Eye (tissue), 1 donor: ENCODE data around the gene NEUROG1.
A peak's percentile ranks its signal among the peaks of the same experiment; 100 is the strongest.

Experiments used
- DNase-seq: peaks from one replicate; pipeline ENCODE4 v3.0.0-alpha.2; 2015

Gene NEUROG1, protein sequence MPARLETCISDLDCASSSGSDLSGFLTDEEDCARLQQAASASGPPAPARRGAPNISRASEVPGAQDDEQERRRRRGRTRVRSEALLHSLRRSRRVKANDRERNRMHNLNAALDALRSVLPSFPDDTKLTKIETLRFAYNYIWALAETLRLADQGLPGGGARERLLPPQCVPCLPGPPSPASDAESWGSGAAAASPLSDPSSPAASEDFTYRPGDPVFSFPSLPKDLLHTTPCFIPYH

DNA sequence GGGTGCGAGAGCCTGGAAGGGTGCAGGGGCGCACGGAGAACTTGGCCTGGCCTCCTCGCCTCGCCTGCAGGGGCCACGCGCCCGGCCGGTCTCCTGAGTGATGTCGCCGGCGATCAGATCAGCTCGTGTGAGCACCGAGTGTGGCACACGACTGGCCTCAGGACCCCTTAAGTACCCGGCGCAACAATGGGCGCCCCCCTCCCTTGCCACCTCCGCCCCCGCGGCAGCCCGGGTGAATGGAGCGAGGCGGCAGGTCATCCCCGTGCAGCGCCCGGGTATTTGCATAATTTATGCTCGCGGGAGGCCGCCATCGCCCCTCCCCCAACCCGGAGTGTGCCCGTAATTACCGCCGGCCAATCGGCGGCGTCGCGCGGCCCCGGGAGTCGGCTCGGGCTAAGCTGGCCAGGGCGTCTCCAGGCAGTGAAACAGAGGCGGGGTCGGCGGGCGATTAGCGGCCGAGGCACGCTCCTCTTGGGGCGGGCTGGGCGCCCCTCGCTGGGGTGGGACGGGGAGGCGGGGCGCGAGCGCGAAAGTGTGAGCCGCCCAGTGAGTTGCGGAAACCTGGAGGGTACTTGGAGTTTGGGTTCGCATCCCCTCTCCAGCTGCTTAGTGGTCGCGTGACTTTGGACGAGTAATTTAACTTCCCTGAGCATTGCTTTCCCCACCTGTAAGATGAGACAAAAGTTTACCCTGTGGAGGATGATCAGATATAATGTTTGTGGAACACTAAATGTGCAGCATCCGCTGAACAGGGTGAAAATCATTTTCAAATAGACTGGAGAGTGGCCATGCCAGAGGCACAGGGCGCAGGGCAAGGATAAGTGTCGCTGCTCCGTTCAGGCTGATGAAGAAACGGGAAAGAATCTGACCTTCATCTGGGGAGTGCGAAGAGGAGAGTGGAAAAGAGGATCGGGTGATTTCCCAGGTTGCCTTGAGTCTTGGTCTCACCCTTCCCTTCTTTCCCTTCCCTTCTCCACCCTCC is at the start of gene NEUROG1:
Gene NEUROG1 (minus strand): TSS at position 145 of the 982 bp plus-strand sequence. CDS start 274 bp downstream, outside the sequence.
- peak; percentile 84 for DNase-seq

DNA sequence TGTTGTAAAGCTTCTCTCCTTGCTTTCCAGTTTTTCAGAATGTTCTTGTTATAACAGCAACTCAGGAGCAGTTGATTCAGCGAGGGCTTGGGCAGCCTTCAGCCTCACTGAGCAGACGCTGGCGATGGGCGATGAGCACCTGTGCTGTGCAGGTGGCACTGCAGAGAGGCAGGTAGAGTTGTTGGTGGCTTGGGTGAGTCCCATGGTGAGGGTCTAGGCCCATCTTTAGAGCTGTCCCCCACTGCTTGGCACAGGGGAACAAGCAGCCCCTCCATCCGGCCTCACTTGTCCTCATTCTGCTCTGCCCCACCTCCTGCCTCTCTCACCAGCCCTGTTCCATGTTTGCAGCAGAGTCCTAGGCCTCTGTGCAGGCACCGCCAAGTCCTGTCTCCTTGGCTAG is 49.2 kb upstream of the NEUROG1 start:
- no peak for DNase-seq

DNA sequence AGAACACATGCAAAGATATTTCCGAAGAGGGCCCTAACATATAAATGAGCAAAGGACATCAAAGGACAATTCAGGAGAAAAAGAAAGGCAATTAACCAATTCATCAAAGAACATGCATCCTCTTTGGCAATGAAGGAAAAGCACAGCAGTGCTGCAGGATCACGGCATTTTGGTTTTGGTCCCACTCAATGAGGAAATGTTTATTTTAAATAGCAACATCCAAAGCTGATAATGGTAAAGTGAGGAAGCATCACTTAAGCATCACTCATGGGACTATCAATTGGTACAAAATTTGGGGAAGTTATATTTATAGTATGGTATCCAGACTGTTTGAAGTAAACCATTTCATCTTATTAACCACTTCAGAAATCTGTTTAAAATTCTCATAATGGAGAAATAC is 48.5 kb upstream of the NEUROG1 start:
- DNase-seq, result no peak

DNA sequence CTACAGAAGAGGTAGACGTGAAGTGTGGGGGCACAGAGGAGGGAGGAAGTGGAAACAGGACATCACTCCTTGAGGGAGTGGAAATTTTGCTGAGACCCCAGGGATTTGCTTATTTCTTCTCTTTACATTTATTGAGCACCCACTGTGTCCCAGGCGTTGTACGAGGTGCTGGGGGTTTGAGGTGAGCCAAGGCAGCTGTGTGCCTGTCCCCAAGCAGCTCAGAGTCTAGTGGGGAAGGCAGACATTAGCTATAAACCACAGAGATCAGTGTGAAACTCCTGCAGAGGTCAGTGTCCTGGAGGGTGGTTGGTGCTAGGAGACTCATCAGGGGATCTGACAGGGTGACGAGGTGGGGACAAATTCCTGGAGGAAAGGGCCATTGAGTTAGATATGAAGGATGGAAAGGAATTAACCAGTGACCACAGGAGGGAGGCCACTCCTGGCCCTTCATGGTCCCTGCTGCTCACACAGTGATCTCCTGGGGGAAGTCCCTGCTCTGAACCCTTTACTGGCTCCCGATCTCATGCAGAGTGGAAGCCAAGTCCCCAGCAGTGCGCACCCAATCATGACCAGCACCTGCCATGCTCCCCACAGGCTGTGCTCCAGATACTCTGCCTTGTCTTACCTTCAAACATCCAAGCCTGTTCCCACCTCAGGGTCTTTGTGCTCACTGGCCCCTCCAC is 46.5 kb upstream of the NEUROG1 start:
- no peak for DNase-seq

DNA sequence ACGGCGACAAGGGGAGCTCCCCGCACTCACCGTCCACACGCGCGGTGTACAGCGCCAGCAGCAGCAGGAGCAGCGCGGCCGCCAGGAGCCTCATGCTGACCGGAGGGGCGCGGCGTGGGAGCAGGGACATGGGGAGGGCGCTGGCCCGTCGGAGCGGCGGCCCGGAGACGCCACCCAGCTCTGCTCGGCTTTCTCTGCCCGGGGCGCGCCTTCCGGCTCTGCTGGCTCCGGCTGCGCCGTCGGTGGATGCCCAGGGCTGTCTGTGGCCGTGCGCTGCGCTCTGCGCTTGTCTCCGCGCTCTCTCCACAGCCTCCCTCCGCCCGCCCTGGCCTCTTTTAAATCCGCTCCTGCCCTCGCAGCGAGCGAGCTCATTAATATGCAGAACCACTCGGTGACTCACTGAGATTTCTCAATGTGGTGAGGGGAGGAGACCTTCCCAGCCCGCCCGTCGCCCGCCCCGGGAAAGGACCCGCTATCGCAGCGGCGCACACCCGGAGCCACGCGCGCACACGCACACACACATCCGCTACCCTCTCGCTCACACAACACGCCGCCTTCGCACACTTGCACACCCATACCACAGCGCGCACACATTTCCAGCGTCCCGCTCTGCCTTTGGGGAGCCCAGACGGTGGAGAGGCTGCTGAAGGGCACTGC is 43.0 kb upstream of the NEUROG1 start, which contains the start of gene CXCL14:
Gene CXCL14 (minus strand): TSS at position 307 of the 657 bp plus-strand sequence. CDS start 213 bp downstream, at position 94.
- DNase-seq, result peak; percentile 88

DNA sequence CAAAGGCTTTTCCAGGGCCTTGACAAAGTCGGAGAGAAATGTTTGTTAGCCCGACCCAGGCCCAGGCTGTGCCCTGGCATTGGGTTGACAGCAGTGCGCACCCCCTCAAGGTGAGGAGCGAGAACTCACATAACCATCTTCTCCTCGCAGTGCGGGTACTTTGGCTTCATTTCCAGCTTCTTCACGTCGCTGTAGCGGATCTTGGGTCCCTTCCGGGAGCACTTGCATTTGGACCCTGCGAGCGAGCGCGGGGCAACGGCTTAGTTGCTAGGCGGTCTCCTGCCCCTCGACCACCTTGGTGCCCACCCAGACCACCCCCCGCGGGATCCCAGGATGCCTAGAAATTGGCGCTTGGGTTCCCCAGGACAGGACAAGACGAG is 42.5 kb upstream of the NEUROG1 start:
- no peak for DNase-seq

DNA sequence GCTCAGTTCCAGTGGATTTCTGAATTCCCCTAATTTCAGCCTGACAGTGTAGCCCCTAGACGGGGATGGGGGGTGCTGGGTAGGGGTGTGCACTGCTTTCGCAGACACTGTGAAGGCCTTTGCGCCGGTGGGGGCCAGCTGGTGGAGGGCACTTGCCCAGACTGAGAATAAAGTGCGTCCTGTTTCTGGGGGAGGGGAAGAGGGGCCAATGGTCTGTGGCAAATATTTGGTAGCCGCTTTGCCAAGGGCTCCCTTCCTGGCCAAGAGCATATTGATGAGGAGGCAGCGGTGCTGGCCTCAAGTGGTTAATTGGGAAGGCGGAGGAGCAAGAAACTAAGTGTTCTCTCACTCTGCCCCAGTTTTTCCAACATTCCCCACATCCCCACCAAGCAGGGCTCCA is 41.7 kb upstream of the NEUROG1 start:
- no peak for DNase-seq

DNA sequence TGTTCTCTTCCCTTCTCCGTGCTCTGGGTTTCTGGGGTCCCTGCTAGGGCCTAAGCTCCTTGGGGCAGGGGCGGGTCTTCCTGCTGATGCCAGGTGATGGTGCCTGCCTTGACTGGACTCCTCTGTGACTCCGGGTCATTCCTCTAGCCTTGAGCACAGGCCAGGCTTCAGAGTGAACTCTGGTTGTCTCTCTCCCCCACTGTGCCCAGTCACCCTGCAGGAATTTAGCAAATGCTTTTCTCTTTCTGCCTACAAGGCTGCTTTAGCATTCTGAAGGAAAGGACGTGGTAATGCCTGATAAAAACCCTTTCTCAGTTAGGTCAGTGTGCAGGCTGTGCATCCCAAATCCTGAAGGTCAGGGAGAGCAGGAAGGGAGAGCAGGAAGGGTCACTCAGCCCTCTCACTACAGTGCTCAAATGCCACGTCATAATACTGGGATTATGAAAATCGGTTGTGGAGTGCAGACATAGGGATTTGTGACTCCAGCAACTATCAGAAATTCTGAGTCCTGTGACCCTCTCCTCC is 40.4 kb upstream of the NEUROG1 start:
- no peak for DNase-seq

DNA sequence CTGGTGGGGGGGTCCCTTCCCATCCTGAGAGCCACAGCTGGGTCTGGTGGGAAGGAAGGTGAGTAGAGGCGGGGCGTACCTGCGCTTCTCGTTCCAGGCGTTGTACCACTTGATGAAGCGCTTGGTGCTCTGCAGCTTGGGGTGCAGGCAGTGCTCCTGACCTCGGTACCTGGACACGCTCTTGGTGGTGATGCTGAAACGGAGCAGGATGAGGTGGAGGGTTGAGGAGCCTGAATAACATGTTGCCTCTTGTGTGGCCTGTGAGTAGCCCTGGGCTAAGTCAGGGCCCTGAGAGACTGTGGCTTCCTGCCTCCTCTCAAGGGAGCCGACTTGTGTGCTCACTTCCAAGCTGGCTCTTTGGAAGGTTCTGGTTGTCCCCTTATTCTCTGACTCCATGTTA is 38.7 kb upstream of the NEUROG1 start:
- DNase-seq, result no peak

DNA sequence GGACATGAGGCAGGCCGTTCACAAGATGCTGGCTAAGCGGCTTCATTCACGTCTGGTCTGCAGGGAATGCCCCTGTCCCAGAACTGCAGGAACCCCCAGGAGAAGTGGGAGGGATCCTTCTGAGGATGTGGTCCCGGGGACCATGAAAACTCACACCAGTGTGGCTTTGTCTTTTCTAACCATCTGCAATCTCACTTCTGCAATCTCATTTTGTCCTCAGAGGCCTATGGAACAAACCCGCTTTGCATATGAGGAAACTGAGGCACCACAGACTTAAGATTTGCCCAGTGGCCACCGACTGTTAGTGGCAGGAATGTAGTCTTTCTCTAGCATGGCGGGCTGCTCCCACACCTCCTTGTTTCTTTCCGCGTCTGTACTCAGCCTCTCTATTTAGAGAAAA is 36.1 kb upstream of the NEUROG1 start:
- no peak for DNase-seq

DNA sequence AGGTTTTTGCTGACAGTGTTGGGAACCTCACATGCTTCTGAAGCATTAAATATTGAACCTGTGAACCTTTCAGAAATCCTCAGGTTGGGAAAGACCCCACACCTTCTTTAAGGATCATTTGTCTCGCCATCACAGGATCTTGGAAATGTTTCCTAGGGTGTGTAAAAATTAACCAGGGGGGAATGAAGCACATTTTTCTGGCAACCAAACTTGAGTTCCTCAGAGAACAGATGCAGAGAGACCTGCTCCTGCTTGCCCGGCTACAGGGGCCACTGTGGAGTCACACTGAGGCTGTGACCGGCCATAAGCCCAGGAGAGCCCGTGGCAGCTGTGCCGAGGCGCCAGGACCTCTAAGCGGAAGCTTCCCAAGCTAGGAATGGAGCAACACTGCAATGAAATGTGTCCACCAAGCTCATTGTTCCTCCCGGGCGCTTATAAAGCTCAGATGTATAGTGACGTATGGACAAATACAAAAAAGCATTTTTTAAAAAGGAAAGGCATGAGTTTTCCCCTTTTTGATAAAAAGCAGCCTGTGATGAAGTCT is 35.4 kb upstream of the NEUROG1 start:
- DNase-seq, result peak; percentile 26

DNA sequence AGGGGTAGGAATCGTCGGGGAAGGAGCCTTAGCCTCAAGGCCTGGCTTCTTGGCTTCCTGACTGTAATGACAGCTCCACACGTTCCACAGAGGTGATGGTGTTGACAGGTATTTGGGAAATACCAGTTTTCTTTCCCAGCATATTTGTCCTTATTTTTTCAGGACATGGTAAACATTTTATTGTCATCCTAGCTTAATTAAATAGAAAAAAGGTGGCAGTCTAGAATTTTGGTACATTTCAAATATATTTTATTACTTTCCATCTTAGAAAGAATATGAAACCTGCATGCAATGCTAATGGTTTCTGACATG is 34.6 kb upstream of the NEUROG1 start:
- DNase-seq, result no peak

DNA sequence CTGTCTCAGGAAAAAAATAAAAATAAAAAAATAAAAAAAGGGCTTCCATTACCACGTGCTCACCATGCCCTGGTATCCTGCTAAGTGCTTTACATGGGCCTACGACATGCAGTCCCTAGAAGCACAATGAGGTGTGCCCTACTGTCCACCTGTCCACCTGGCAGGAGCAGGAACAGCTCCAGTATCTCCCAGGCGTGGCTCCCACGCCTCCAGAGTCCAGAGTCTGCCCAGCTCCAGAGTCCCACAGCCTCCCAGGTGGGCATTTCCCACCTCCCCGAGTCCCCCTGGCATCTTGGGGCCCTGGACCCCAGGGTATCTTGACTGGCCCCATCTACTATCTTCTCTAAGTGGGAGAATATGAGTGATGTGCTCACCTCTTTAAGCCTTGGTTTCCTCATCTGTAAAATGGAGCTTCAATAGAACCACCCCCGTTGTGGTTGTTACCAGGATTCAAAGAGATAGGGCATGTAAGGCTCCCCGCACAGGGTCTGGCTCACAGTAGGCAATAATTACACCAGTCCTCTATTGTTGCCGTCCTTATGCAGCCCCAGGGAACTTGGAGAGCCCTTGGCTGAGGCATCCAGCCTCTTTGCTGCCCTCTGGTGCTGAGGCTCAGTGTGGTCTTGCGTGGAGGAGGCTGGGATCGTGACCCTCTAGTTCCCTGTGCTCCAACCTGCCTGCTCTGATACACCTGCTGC is 34.1 kb upstream of the NEUROG1 start:
- peak; percentile 67 for DNase-seq

DNA sequence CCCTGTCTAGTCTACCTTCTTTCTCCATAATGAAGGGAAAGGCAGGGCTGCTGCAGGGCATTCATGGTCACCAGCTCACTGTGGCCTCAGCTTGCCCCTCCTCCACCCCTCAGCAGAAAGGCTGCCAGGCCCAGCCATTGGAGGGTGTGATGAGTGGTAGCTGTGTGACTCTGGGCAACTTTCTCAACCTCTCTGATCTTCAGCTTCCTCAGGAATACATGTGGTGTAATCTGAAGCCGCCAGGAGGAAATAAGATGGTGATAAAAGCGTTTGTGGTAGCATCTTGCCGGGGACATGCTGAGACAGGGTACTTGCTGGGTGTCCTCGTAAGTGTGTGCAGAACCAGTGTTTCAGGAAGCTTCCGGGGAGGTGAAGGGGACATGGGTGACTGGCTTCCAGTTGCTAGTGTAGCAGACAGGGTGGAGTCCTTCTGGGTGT is 33.2 kb upstream of the NEUROG1 start:
- no peak for DNase-seq

DNA sequence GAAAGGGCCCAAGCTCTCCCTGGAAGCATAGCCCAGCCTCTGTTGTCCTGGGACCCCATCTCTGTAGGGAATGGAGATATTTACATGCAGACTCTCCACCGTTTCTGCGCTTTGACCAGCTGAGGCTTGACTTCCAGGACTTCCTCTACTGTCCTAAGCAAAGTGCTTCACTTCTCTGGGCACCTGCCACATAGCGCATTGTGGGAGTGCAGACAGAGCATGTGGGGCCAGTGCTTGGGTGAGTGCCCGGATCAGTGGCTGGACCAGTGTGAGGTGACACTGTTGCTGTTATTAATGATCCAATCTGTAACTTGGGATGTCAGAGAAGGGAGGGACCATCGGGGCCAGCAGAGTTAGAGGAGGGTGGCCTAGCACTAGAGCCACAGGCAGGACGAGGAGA is 32.5 kb upstream of the NEUROG1 start:
- no peak for DNase-seq

DNA sequence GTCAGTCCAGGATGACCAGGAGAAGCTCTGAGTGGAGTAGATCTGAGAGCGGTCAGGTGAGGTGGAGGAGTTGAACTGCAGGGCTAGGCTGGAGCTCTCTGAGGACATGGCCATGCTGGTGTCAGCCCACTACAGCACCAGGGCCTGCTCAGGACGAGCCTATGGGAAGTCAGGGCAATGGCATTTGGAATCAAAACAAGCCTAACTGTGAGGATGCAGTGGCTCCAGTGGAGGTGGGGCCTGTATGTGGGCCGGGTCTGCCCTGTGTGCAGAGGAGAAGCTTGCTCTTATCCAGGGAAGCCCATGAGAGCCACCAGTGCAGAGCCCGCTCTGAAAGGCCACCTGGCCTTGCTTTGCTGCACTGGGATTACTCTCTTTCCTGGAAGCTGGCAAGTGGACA is 31.9 kb upstream of the NEUROG1 start:
- no peak for DNase-seq

DNA sequence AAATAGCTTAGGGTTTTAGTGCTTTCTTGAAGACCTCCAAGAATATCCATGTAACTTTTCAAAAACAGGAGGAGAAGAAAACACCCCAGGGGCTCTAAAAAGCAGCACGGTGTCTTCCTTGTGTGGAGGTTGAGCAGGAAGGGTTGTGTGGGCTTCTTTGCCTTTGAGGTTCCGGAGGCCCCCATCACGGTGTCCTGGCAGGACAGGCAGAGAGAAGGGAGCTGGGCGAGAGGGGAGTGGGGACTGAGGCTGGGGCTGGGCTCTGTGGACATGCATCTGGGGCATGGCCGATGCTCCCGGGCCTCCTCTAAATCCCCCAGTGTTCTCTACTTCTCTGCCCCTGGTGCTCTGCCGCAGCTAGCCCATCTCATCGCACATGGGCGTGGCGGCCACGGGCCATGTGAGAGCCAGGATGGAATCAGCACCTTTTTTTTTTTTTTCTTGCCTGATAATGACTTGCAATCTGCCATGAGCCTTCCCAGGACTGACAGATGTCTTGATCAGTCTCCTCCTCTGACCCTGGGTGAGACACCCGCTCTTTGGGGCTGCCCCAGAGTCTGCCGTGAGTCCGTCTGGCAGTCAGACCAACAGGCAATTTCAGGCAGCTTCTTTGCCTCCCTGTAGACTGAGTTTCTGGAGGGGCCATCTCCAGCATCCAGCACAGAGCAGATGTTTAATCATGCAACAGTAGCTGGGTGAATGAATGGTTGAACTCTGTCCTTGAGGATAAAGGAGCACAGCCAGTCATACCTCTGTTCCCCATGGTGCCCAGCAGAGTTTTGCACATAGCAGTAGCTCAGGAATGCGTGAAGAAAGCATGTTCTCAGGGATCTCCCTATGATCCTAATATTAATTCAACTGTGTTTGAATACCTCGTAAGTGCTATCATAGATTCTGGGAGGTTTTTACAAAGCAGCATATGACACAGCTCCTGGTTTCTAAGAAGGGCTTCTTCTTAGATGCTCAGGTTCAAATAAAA is 30.9 kb upstream of the NEUROG1 start:
- no peak for DNase-seq

DNA sequence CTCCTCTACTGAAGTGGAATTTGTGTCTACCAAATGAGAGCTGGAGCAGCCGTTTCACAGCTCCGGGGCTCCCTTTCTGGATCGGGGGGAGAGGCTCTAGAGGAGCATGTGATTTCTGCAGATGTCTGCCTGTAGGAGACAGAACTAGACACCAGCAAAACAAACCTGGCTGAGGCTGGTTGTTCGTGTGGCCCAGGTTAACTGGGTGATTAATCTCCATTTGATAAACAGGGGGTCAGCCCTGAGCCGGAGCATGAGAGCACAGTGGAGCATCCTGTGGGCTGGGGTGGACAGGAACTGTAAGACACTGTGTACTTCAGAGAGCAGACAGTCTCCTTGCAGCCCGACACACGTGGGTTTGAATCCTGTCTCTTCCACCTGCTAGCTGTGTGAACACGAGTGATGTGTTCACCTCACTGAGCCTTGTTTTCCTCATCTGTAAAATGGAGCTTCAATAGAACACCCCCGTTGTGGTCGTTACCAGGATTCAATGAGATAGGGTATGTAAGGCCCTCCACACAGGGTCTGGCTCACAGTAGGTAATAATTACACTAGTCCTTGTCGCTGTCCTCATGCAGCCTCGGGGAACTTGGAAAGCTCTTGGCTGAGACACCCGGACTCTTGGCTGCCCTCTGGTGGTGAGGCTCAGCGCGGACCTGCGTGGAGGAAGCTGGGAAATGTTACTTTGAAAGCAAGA is 30.1 kb upstream of the NEUROG1 start:
- DNase-seq, result peak; percentile 69

DNA sequence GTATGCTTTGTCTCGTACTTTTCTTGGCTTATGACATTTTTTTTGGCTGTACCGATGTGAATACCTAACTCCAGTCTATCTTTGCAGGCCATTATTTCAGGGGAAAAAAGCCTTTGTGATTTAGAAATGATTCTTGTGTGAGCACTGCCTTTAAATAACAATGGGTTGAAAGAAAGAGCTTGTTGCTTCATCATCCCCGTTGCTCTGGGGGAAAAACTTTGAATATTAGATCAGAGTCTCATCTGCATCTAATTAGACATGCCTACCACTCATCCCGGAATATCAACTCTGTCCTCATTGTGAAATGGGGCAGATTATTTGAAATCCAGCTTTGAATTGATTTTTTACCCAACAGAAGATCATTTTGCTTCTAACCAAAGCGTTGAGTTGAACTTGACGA is 29.5 kb upstream of the NEUROG1 start:
- DNase-seq, result no peak

DNA sequence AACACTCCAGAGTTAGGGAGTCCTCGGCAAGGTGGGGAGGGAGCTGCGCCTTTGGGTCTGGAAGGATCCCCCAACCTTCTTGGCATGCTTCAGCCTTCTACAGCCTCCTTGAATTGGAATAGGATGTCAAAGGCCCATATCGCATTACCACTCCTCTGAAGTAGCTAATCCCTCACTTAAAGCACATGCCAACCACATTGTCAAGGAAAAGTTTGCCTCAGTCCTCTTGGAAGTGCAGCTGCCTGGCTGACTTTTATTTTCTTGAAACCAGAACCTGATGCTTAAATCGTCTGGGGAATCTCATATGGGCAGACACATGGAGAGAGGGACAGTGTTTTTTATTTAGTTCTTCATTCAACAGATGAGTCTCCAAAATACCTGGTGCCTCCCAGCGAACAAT is 28.6 kb upstream of the NEUROG1 start:
- no peak for DNase-seq
